Gastroesophageal sphincter (tissue), 3 donors: Measurements from ENCODE around the gene RBBP9.

Experiments used
- EP300 ChIP-seq: sonication (generic); formaldehyde crosslinking; IDR thresholded peaks from one replicate; pipeline ENCODE4 v1.6.1; 2017; ENCODE audit warnings: antibody characterized with exemption, mild to moderate bottlenecking
- POLR2A ChIP-seq, 2 donors: fragments of 450-650 bp; IDR thresholded peaks; one replicate each; pipeline ENCODE4 v1.6.1; 2017; ENCODE audit warnings: antibody characterized with exemption in 2 of 2, mild to moderate bottlenecking in 2 of 2, moderate library complexity in 1 of 2
- POLR2AphosphoS5 ChIP-seq: sonication (generic); formaldehyde crosslinking; IDR thresholded peaks from one replicate; pipeline ENCODE4 v1.6.1; 2017; ENCODE audit warnings: antibody characterized with exemption
- TF ChIP-seq, protein P1 (sequence below), 4 experiments: fragments of 200-600 bp in 2 of 4; fragments of 450-650 bp in 2 of 4; sonication (generic) in 1 of 4; IDR thresholded peaks; one replicate each; pipeline ENCODE4 v1.5.1; 2017 to 2019; ENCODE audit warnings: antibody characterized with exemption in 4 of 4, mild to moderate bottlenecking in 2 of 4, moderate library complexity in 2 of 4

DNA sequence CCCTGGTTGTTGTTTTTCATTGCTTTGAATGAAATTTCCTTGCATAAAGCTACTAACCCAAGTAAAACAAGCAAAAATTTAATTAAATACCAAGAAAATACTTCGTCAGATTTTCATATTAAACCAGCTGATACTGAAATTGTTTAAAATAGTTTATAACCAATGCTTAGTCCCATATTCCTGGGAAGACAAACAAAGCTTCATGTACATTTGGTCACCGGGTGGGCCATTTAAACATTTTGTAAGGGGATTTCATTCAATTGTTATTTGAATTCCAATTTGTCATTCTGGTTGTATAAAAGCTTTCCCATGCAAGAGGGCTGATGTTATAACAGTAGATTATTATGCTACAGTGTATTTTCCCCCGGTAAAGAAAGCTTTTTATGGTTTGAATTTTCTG is 578 bp upstream of the RBBP9 start:
- TF ChIP-seq, protein P1, sequence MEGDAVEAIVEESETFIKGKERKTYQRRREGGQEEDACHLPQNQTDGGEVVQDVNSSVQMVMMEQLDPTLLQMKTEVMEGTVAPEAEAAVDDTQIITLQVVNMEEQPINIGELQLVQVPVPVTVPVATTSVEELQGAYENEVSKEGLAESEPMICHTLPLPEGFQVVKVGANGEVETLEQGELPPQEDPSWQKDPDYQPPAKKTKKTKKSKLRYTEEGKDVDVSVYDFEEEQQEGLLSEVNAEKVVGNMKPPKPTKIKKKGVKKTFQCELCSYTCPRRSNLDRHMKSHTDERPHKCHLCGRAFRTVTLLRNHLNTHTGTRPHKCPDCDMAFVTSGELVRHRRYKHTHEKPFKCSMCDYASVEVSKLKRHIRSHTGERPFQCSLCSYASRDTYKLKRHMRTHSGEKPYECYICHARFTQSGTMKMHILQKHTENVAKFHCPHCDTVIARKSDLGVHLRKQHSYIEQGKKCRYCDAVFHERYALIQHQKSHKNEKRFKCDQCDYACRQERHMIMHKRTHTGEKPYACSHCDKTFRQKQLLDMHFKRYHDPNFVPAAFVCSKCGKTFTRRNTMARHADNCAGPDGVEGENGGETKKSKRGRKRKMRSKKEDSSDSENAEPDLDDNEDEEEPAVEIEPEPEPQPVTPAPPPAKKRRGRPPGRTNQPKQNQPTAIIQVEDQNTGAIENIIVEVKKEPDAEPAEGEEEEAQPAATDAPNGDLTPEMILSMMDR (IDR thresholded peaks at IDR 0.05): no peak
- no peak for TF ChIP-seq POLR2A (IDR thresholded peaks at IDR 0.05)
- no peak for TF ChIP-seq EP300
- TF ChIP-seq POLR2AphosphoS5: no peak
